SK-N-SH (cell line): ENCODE data around the gene ELOVL6. TPM values are rescaled to one million over a fixed set of nuclear protein-coding genes. Genes with fewer than 3 reads are reported as not detected.

ENCODE experiments used
- CTCF ChIA-PET: fragments of 300-600, 350-600 bp; formaldehyde crosslinking; extraction: SDS; loops from one replicate; lab custom pipeline; 2021; lab: Yijun Ruan, JAX
- POLR2A ChIA-PET: fragments of 350-600 bp; sonication (Branson Sonifier 250); formaldehyde crosslinking; extraction: SDS; loops from one replicate; lab custom pipeline; 2020; ENCODE audit warnings: antibody characterized with exemption, inconsistent platforms; lab: Yijun Ruan, JAX
- DNase-seq: peaks from one replicate; pipeline ENCODE4 v3.0.0; 2012
- H2AFZ ChIP-seq: fragments of 200-600 bp; sonication (generic); 2 replicates; pipeline ENCODE4 v1.8.1; 2016; ENCODE audit warnings: antibody characterized with exemption, mild to moderate bottlenecking, low read depth
- H3F3A ChIP-seq: fragments of 200-600 bp; sonication (generic); replicated peaks from 2 replicates; pipeline ENCODE3; 2016; ENCODE audit warnings: antibody characterized with exemption, mild to moderate bottlenecking; ENCODE audit not compliant: insufficient read depth
- H3K27ac ChIP-seq, 2 experiments: fragments of 200-500 bp in 1 of 2; fragments of 200-600 bp in 1 of 2; sonication (Bioruptor generic) in 1 of 2; sonication (generic), shearing (Covaris generic) in 1 of 2; 2 replicates each; pipeline versions ENCODE4 v1.5.1 to v1.6.1; 2014 to 2016; ENCODE audit warnings: low read depth in 2 of 2, inconsistent platforms in 1 of 2, low read length in 1 of 2, mild to moderate bottlenecking in 1 of 2, mixed read lengths in 1 of 2
- H3K27me3 ChIP-seq: fragments of 200-600 bp; sonication (generic), shearing (Covaris generic); 2 replicates; pipeline ENCODE4 v1.6.1; 2016; ENCODE audit warnings: mixed run types; ENCODE audit not compliant: insufficient read depth
- H3K36me3 ChIP-seq, 2 experiments: fragments of 200-500 bp in 1 of 2; fragments of 200-600 bp in 1 of 2; sonication (Bioruptor generic) in 1 of 2; sonication (generic) in 1 of 2; replicated peaks in 1 of 2; 2 replicates each; pipeline versions ENCODE3 to v1.5.1; 2014 to 2016; ENCODE audit warnings: low read length in 1 of 2, mild to moderate bottlenecking in 1 of 2; ENCODE audit not compliant: insufficient read depth in 2 of 2, control insufficient read depth in 1 of 2
- H3K4me1 ChIP-seq, 2 experiments: fragments of 200-500 bp in 1 of 2; fragments of 200-600 bp in 1 of 2; sonication (Bioruptor generic) in 1 of 2; sonication (generic), shearing (Covaris generic) in 1 of 2; 2 replicates each; pipeline versions ENCODE4 v1.5.1 to v1.6.1; 2014 to 2016; ENCODE audit warnings: low read depth in 1 of 2, low read length in 1 of 2, mixed run types in 1 of 2; ENCODE audit not compliant: insufficient read depth in 2 of 2, control insufficient read depth in 1 of 2
- H3K4me2 ChIP-seq: fragments of 200-600 bp; sonication (generic), shearing (Covaris generic); 2 replicates; pipeline ENCODE4 v1.6.1; 2017; ENCODE audit warnings: mixed run types
- H3K4me3 ChIP-seq, 2 experiments: fragments of 200-500 bp in 1 of 2; fragments of 200-600 bp in 1 of 2; sonication (Bioruptor generic) in 1 of 2; sonication (generic), shearing (Covaris generic) in 1 of 2; 2 replicates each; pipeline versions ENCODE4 v1.5.1 to v1.8.1; 2014 to 2016; ENCODE audit warnings: low read depth in 2 of 2, inconsistent platforms in 1 of 2, low read length in 1 of 2, mild to moderate bottlenecking in 1 of 2, mixed read lengths in 1 of 2, moderate library complexity in 1 of 2
- H3K79me2 ChIP-seq: fragments of 200-600 bp; sonication (generic); 2 replicates; pipeline ENCODE4 v1.8.1; 2017; ENCODE audit warnings: mild to moderate bottlenecking; ENCODE audit not compliant: insufficient read depth
- H3K9ac ChIP-seq: fragments of 200-600 bp; sonication (generic); 2 replicates; pipeline ENCODE4 v1.6.1; 2017; ENCODE audit warnings: mixed run types
- H3K9me2 ChIP-seq: fragments of 200-600 bp; sonication (generic); 2 replicates; pipeline ENCODE4 v1.6.1; 2017; ENCODE audit warnings: mixed run types
- H3K9me3 ChIP-seq: fragments of 200-600 bp; sonication (generic); 2 replicates; pipeline ENCODE4 v1.6.1; 2017; ENCODE audit warnings: mixed run types, mild to moderate bottlenecking, moderate library complexity
- H4K20me1 ChIP-seq: fragments of 200-600 bp; sonication (generic); 2 replicates; pipeline ENCODE4 v1.6.1; 2017; ENCODE audit warnings: mild to moderate bottlenecking, mixed run types; ENCODE audit not compliant: insufficient read depth
- FOSL2 ChIP-seq: IDR thresholded peaks from 2 replicates; pipeline ENCODE4 v1.4.0; 2012; ENCODE audit warnings: low read depth, mild to moderate bottlenecking, moderate library complexity, borderline replicate concordance
- FOXJ3 ChIP-seq: sonication (generic); formaldehyde crosslinking; IDR thresholded peaks from 2 replicates; pipeline ENCODE4 v1.5.1; 2020; ENCODE audit warnings: mild to moderate bottlenecking, missing genetic modification reagents
- FOXM1 ChIP-seq: IDR thresholded peaks from 2 replicates; pipeline ENCODE4 v1.4.0; 2012; ENCODE audit warnings: low read depth, mild to moderate bottlenecking
- IRF3 ChIP-seq: fragments of 150-350 bp; IDR thresholded peaks from 2 replicates; pipeline ENCODE4 v1.6.1; 2016; ENCODE audit warnings: mild to moderate bottlenecking, low read depth, low read length
- JUND ChIP-seq: IDR thresholded peaks from 2 replicates; pipeline ENCODE4 v1.4.0; 2012
- MEF2A ChIP-seq: IDR thresholded peaks from 2 replicates; pipeline ENCODE4 v1.4.0; 2012; ENCODE audit warnings: low read depth, borderline replicate concordance
- NFIC ChIP-seq: IDR thresholded peaks from 2 replicates; pipeline ENCODE4 v1.4.0; 2012; ENCODE audit warnings: borderline replicate concordance
- NRF1 ChIP-seq: IDR thresholded peaks from 2 replicates; pipeline ENCODE4 v1.6.1; 2012; ENCODE audit warnings: low read depth, mild to moderate bottlenecking, low read length
- RFX5 ChIP-seq: IDR thresholded peaks from 2 replicates; pipeline ENCODE4 v1.6.1; 2012; ENCODE audit warnings: mild to moderate bottlenecking, improper control_type of control experiment, low read length
- RXRA ChIP-seq: IDR thresholded peaks from 2 replicates; pipeline ENCODE4 v1.4.0; 2012; ENCODE audit warnings: low read depth, mild to moderate bottlenecking, borderline replicate concordance
- SIN3A ChIP-seq: IDR thresholded peaks from 2 replicates; pipeline ENCODE4 v1.6.1; 2012; ENCODE audit warnings: low read depth, mild to moderate bottlenecking, low read length, moderate library complexity, borderline replicate concordance
- TAF1 ChIP-seq: IDR thresholded peaks from 2 replicates; pipeline ENCODE4 v1.6.1; 2012; ENCODE audit warnings: low read depth, mild to moderate bottlenecking, low read length, moderate library complexity, borderline replicate concordance
- TCF12 ChIP-seq: IDR thresholded peaks from 2 replicates; pipeline ENCODE4 v1.4.0; 2012
- TEAD4 ChIP-seq: IDR thresholded peaks from 2 replicates; pipeline ENCODE4 v1.4.0; 2012; ENCODE audit warnings: mild to moderate bottlenecking, borderline replicate concordance; ENCODE audit not compliant: insufficient read depth
- USF2 ChIP-seq: fragments of 150-350 bp; IDR thresholded peaks from 2 replicates; pipeline ENCODE4 v1.6.1; 2017; ENCODE audit warnings: antibody characterized with exemption, low read length, low read depth, borderline replicate concordance
- YY1 ChIP-seq: IDR thresholded peaks from 2 replicates; pipeline ENCODE4 v1.4.0; 2012; ENCODE audit warnings: low read depth, mild to moderate bottlenecking
- WGBS: methylation state at CpG from one replicate; pipeline ENCODE4 v1.1.6; 2017; ENCODE audit warnings: low lambda C conversion rate; 5-methylcytosine and 5-hydroxymethylcytosine counted together
- polyA plus RNA-seq, 3 experiments: library from polyadenylated mRNA; depleted of rRNA; stranded (reverse); fragments of >200 nt; gene quantifications; 2 replicates each; pipeline ENCODE4 v1.2.3, GENCODE V29; 2012
- TF ChIP-seq, protein P1 (sequence below): IDR thresholded peaks from 2 replicates; pipeline ENCODE4 v1.4.0; 2012; ENCODE audit warnings: low read depth, borderline replicate concordance
- TF ChIP-seq, protein P2 (sequence below): fragments of 200-600 bp; sonication (generic); IDR thresholded peaks from 2 replicates; pipeline ENCODE4 v1.6.1; 2017; ENCODE audit warnings: antibody characterized with exemption, mild to moderate bottlenecking, moderate library complexity
- TF ChIP-seq, protein P3 (sequence below): IDR thresholded peaks from 2 replicates; pipeline ENCODE4; 2012

The ELOVL6 gene
- polyA plus RNA-seq, 1 of the 3 experiments (the other 2 are of a cell fraction): 9.0 TPM

- Histone ChIP-seq H2AFZ (no peak overlapping the region), H3K27me3 (no peaks in the 10 kb centered on the region), H3K9ac (no peak overlapping the region), H3K9me3 (no peaks in the 10 kb centered on the region), H3K4me1 (peaks cover 0 to 24% of the 10 kb centered on the region in 2 experiments; a peak in 3 of 4 replicates), H3K36me3 (peaks cover 0 to 3% of the 10 kb centered on the region in 2 experiments), H3K79me2 (no peaks in the 10 kb centered on the region), H3K4me2 (no peak overlapping the region)
- DNase-seq: no peak
- CTCF ChIA-PET: interaction anchor here (0.6 to 1.1 kb wide), 3 partner anchors 13 to 183 kb away, joined by 3 to 4 read pairs (median 3); partner anchors contain the start of gene ELOVL6
- TF ChIP-seq, protein P1, sequence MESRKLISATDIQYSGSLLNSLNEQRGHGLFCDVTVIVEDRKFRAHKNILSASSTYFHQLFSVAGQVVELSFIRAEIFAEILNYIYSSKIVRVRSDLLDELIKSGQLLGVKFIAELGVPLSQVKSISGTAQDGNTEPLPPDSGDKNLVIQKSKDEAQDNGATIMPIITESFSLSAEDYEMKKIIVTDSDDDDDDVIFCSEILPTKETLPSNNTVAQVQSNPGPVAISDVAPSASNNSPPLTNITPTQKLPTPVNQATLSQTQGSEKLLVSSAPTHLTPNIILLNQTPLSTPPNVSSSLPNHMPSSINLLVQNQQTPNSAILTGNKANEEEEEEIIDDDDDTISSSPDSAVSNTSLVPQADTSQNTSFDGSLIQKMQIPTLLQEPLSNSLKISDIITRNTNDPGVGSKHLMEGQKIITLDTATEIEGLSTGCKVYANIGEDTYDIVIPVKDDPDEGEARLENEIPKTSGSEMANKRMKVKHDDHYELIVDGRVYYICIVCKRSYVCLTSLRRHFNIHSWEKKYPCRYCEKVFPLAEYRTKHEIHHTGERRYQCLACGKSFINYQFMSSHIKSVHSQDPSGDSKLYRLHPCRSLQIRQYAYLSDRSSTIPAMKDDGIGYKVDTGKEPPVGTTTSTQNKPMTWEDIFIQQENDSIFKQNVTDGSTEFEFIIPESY: no peak
- TF ChIP-seq TAF1 (no peak), RXRA (no peak), FOXM1 (no peak), TCF12 (no peak), FOSL2 (no peak), TEAD4 (no peak), FOXJ3 (CRISPR knock-in tag) (no peak), NFIC (no peak), IRF3 (no peak), NRF1 (no peak), USF2 (no peak), YY1 (no peak), JUND (no peak), RFX5 (no peak), MEF2A (no peak), SIN3A (no peak)
- TF ChIP-seq, protein P2, sequence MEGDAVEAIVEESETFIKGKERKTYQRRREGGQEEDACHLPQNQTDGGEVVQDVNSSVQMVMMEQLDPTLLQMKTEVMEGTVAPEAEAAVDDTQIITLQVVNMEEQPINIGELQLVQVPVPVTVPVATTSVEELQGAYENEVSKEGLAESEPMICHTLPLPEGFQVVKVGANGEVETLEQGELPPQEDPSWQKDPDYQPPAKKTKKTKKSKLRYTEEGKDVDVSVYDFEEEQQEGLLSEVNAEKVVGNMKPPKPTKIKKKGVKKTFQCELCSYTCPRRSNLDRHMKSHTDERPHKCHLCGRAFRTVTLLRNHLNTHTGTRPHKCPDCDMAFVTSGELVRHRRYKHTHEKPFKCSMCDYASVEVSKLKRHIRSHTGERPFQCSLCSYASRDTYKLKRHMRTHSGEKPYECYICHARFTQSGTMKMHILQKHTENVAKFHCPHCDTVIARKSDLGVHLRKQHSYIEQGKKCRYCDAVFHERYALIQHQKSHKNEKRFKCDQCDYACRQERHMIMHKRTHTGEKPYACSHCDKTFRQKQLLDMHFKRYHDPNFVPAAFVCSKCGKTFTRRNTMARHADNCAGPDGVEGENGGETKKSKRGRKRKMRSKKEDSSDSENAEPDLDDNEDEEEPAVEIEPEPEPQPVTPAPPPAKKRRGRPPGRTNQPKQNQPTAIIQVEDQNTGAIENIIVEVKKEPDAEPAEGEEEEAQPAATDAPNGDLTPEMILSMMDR: no peak
- TF ChIP-seq, protein P3, sequence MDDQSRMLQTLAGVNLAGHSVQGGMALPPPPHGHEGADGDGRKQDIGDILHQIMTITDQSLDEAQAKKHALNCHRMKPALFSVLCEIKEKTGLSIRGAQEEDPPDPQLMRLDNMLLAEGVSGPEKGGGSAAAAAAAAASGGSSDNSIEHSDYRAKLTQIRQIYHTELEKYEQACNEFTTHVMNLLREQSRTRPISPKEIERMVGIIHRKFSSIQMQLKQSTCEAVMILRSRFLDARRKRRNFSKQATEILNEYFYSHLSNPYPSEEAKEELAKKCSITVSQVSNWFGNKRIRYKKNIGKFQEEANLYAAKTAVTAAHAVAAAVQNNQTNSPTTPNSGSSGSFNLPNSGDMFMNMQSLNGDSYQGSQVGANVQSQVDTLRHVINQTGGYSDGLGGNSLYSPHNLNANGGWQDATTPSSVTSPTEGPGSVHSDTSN: no peak
- TF ChIP-seq, all 33 proteins: peak for 0
- Histone ChIP-seq H4K20me1 (no peaks in the 10 kb centered on the region), H3K27ac (no peak overlapping the region), H3F3A (peaks cover 3% of the 10 kb centered on the region), H3K9me2 (no peaks in the 10 kb centered on the region), H3K4me3 (no peak overlapping the region)
- POLR2A ChIA-PET: no interaction called here
- WGBS: 96% methylated on average over 5 of the region's 5 CpGs
These were observed 15.4 kb downstream of the ELOVL6 start for GRCh38 chr4:110183058-110183457.
